ENCODE results near the gene ACYP2.

The ACYP2 gene

DNA sequence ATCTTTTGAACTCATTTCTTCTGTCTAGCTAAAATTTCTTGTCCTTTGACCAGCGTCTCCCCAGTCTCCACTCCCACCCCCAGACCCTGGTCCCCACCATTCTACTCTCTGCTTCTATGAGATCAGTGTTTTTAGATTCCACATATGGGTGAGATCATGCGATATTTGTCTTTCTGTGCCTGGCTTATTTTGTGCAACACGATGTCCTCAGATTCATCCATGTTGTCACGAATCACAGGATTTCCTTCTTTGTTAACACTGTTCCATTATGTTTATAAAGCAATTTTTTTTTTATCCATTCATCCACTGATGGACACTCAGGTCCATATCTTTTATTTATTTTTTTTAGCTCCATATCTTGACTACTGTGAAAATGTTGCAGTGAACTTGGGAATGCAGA, 16.0 kb upstream of the ACYP2 start:
- Histone ChIP-seq H3K79me2 (ENCODE audit: insufficient read depth, low read depth) (no peaks in the 10 kb centered on the region), H3K36me3 (ENCODE audit: insufficient read depth) (no peaks in the 10 kb centered on the region), H2AFZ (ENCODE audit: low read depth) (no peak overlapping the region), H3K27ac (no peak overlapping the region), H3K4me3 (IDR thresholded peaks at IDR 0.05; ENCODE audit: insufficient read depth, low read depth, low read length) (no peak overlapping the region), H3K4me2 (no peak overlapping the region), H3K4me1 (ENCODE audit: low read depth, poor library complexity, severe bottlenecking) (peaks cover 16% of the 10 kb centered on the region), H4K20me1 (ENCODE audit: insufficient read depth) (no peaks in the 10 kb centered on the region), H3K9ac (no peak overlapping the region), H3K27me3 (ENCODE audit: insufficient read depth, low read depth) (no peaks in the 10 kb centered on the region)
- TF ChIP-seq, protein P1, sequence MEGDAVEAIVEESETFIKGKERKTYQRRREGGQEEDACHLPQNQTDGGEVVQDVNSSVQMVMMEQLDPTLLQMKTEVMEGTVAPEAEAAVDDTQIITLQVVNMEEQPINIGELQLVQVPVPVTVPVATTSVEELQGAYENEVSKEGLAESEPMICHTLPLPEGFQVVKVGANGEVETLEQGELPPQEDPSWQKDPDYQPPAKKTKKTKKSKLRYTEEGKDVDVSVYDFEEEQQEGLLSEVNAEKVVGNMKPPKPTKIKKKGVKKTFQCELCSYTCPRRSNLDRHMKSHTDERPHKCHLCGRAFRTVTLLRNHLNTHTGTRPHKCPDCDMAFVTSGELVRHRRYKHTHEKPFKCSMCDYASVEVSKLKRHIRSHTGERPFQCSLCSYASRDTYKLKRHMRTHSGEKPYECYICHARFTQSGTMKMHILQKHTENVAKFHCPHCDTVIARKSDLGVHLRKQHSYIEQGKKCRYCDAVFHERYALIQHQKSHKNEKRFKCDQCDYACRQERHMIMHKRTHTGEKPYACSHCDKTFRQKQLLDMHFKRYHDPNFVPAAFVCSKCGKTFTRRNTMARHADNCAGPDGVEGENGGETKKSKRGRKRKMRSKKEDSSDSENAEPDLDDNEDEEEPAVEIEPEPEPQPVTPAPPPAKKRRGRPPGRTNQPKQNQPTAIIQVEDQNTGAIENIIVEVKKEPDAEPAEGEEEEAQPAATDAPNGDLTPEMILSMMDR (conservative IDR thresholded peaks at IDR 0.05; ENCODE audit: low read depth, low read length), result no peak

DNA sequence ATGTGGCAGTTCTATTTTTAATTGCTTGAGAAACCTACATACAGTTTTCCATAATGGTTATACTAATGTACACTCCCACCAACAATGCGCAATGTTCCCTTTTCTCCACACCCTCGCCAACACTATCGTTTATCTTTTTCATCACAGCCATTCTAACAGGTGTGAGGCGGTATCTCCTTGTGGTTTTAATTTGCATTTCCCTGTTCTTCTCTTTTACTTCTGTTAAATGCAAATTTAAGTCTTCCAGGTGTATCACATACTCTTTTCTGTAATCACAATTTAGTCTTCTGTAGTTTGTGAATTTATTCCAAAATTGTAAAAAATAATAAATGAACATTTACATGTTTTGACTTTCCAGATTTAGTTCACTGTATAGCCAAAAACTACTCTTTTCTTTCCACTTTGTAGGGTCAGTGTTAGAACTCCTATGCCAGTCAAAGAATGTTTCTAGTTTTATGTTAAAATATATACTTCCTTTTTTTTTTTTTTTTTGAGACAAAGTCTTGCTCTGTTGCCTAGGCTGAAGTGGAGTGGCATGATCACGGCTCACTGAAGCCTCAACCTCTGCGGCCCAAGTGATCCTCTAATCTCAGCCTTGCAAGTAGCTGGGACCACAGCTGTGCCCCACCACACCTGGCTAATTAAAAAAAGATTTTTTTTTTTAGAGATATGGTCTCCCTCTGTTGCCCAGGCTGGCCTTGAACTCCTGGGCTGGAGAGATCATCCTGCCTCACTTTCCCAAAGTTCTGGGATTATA, 15.4 kb upstream of the ACYP2 start:
- Histone ChIP-seq H3K4me3 (IDR thresholded peaks at IDR 0.05; ENCODE audit: insufficient read depth, low read depth, low read length) (no peak overlapping the region), H3K27ac (no peak overlapping the region), H3K79me2 (ENCODE audit: insufficient read depth, low read depth) (no peaks in the 10 kb centered on the region), H3K4me2 (no peak overlapping the region), H3K27me3 (ENCODE audit: insufficient read depth, low read depth) (no peaks in the 10 kb centered on the region), H4K20me1 (ENCODE audit: insufficient read depth) (no peaks in the 10 kb centered on the region), H3K9ac (no peak overlapping the region), H3K4me1 (ENCODE audit: low read depth, poor library complexity, severe bottlenecking) (peaks cover 17% of the 10 kb centered on the region), H3K36me3 (ENCODE audit: insufficient read depth) (no peaks in the 10 kb centered on the region), H2AFZ (ENCODE audit: low read depth) (no peak overlapping the region)
- TF ChIP-seq, protein P1 (conservative IDR thresholded peaks at IDR 0.05; ENCODE audit: low read depth, low read length), result no peak

DNA sequence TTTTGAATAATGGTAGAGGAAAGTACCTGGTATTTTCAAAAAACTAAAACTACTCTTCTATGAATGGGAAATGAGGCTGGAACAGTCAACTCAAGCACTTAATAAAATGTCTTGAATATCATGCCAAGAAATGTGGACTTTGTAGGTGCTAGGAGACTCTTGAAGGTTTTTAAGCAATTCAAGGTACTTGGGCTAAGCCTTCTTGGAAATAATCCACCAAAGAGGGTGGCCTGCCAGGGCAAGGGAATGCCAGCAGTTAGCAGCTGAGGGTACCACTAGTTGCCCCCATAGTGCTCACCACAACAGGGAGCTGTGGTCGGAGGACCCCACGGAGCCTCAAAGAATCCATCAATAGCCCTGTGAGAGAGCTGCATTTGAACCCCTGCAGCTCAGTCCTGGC, 14.6 kb upstream of the ACYP2 start:
- Histone ChIP-seq H2AFZ (ENCODE audit: low read depth) (no peak overlapping the region), H3K9ac (no peak overlapping the region), H3K36me3 (ENCODE audit: insufficient read depth) (no peaks in the 10 kb centered on the region), H3K27me3 (ENCODE audit: insufficient read depth, low read depth) (no peaks in the 10 kb centered on the region), H4K20me1 (ENCODE audit: insufficient read depth) (no peaks in the 10 kb centered on the region), H3K4me1 (ENCODE audit: low read depth, poor library complexity, severe bottlenecking) (peaks cover 17% of the 10 kb centered on the region), H3K27ac (no peak overlapping the region), H3K4me2 (no peak overlapping the region), H3K79me2 (ENCODE audit: insufficient read depth, low read depth) (no peaks in the 10 kb centered on the region), H3K4me3 (IDR thresholded peaks at IDR 0.05; ENCODE audit: insufficient read depth, low read depth, low read length) (no peak overlapping the region)
- TF ChIP-seq, protein P1 (conservative IDR thresholded peaks at IDR 0.05; ENCODE audit: low read depth, low read length), result no peak

DNA sequence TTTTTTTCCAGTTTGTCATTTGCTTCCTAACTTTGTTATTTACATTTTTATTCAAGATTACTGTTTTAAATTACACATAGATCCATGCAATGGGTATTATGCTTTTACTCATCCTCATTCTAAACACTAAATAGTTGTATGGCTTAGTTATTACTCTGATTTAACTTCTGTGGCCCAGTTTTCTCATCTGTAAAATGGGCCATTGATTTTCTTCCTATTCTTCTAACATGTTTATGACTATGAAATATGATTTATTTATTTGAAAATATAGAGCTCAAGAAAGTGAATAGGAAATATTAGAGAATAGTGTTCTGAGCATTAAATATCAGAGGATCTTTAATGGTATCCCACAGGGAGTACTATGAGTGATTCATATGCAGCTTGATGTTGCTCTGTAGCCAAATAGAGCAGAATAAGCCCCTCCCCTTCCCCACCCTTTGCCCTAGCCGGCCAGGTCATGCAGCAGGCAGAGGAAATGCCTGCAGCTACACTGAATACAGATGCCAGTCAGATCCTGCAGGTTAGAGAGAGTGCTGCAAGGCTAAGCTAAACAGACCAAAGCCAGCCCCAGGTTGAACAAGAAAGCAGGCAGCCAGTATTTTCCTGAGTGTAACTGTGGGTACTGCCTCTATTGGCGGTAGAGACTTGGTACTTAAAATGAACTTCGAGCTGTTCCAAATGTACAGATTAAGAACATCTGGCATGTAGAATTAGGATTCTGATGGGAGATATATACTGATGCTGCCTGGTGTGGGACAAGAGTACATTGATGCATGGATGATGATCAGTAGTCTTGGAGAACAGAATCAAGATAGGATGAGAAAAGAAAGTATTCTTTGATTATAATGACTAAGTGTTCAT, 11.7 kb upstream of the ACYP2 start:
- Histone ChIP-seq H3K36me3 (ENCODE audit: insufficient read depth) (no peaks in the 10 kb centered on the region), H3K4me2 (no peak overlapping the region), H3K27me3 (ENCODE audit: insufficient read depth, low read depth) (no peaks in the 10 kb centered on the region), H2AFZ (ENCODE audit: low read depth) (no peak overlapping the region), H3K79me2 (ENCODE audit: insufficient read depth, low read depth) (no peaks in the 10 kb centered on the region), H3K4me3 (IDR thresholded peaks at IDR 0.05; ENCODE audit: insufficient read depth, low read depth, low read length) (no peak overlapping the region), H3K27ac (no peak overlapping the region), H4K20me1 (ENCODE audit: insufficient read depth) (no peaks in the 10 kb centered on the region), H3K4me1 (ENCODE audit: low read depth, poor library complexity, severe bottlenecking) (peaks cover 22% of the 10 kb centered on the region), H3K9ac (no peak overlapping the region)
- TF ChIP-seq, protein P1 (conservative IDR thresholded peaks at IDR 0.05; ENCODE audit: low read depth, low read length), result peak; percentile 15; the same call in 1 of the 2 replicates
